GM18873 (cell line): Measurements from ENCODE around the gene C19orf18.
"Not testable (repeated sequence)": the region's sequence is repeated elsewhere in the genome, so short reads cannot be mapped to it uniquely, and the experiment has no call there.

Experiments
- ATAC-seq: cut with Tn5 transposase; IDR thresholded peaks from one replicate; pipeline ENCODE4 v1.9.1; 2021; ENCODE audit warnings: mild to moderate bottlenecking, moderate library complexity, moderate number of reproducible peaks; ENCODE audit not compliant: unreplicated experiment, low FRiP score

The C19orf18 gene

GRCh38 chr19:57974434-57974833, at the start of gene C19orf18:
Gene C19orf18 (minus strand): TSS chr19:57974534. CDS start chr19:57974432, 102 bp downstream.
- no peak for ATAC-seq

- ATAC-seq = no peak
These were observed 47.9 kb upstream of the C19orf18 start for GRCh38 chr19:58022283-58022660.

- no peak for ATAC-seq
These were observed 47.4 kb upstream of the C19orf18 start for GRCh38 chr19:58021541-58022282.

GRCh38 chr19:58020129-58020528, 45.8 kb upstream of the C19orf18 start:
- ATAC-seq = no peak

GRCh38 chr19:58014141-58014540, 39.8 kb upstream of the C19orf18 start:
- ATAC-seq = no peak

- ATAC-seq = no peak
These were observed 36.2 kb upstream of the C19orf18 start for GRCh38 chr19:58010507-58010906.

- no peak for ATAC-seq
These were observed 35.5 kb upstream of the C19orf18 start for GRCh38 chr19:58009666-58010301.

GRCh38 chr19:58009301-58009665, 34.9 kb upstream of the C19orf18 start:
- no peak for ATAC-seq

- not testable (repeated sequence) for ATAC-seq
These were observed 34.5 kb upstream of the C19orf18 start for GRCh38 chr19:58008877-58009276.

GRCh38 chr19:58007285-58007684, 33.0 kb upstream of the C19orf18 start:
- ATAC-seq = no peak

GRCh38 chr19:58003174-58003828, 29.0 kb upstream of the C19orf18 start:
- ATAC-seq = no peak

GRCh38 chr19:58002384-58003173, 28.2 kb upstream of the C19orf18 start, which contains the start of gene ZNF606:
Gene ZNF606 (minus strand): TSS chr19:58002820. CDS start chr19:58001319, 1,501 bp downstream.
- ATAC-seq = peak; percentile 85

GRCh38 chr19:58001895-58002369, 27.6 kb upstream of the C19orf18 start:
- ATAC-seq = no peak

- no peak for ATAC-seq
These were observed 26.3 kb upstream of the C19orf18 start for GRCh38 chr19:58000677-58001076.

GRCh38 chr19:57992841-57993240, 18.5 kb upstream of the C19orf18 start:
- no peak for ATAC-seq

- ATAC-seq = no peak
These were observed 4.4 kb upstream of the C19orf18 start for GRCh38 chr19:57978586-57979289.

GRCh38 chr19:57964761-57965160, 9.6 kb downstream of the C19orf18 start:
- ATAC-seq = no peak

GRCh38 chr19:57961785-57962184, 12.5 kb downstream of the C19orf18 start:
- no peak for ATAC-seq

- no peak for ATAC-seq
These were observed 19.3 kb downstream of the C19orf18 start for GRCh38 chr19:57954996-57955395.

GRCh38 chr19:57949702-57950101, 24.6 kb downstream of the C19orf18 start:
- ATAC-seq = no peak
